Measurements from ENCODE around the gene TXNRD3. TPM values are rescaled to one million over a fixed set of nuclear protein-coding genes. Genes with fewer than 3 reads are reported as not detected.
"Not testable (repeated sequence)": the region's sequence is repeated elsewhere in the genome, so short reads cannot be mapped to it uniquely, and the experiment has no call there.

TXNRD3 gene
- total RNA-seq, 8 experiments from 2014 or later, result 3.7 to 17.7 (median 7.4) TPM

DNA sequence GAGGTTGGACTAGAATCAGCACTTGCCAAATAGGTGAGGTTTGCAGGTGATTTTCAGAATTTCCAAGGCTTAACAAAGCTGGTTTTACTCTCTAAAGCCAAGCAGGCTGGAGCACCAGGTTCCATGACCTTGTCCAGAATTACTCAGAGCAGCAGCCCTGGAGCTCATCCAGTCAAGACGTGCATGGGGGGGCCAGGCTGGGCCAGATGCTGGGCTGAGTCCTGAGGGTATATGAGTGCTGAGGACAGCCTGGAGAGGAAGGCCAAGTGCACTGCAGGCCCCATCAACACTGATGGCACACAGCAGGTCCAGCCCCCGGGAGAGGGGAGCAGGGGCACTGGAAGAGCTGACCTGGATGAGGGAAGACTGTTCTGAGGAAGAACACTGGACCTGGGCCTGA is 3.0 kb upstream of the TXNRD3 start:
- H3K4me3 ChIP-seq, result no peak overlapping the region
- WGBS, 10 experiments, result 25 to 100% (median 29%) methylated on average over 1 to 2 of the region's 2 CpGs; no CpG with 5 or more reads in 7 of the 10 experiments
- no peak for ATAC-seq (replicated peaks in 6 of 8)
- peaks cover 0 to 8% of the 10 kb centered on the region in 2 donors for H3K4me1 ChIP-seq (replicated peaks in 1 of 2)
- H3K27ac ChIP-seq, result no peak overlapping the region
- in situ Hi-C loops (cut with MboI; ENCODE audit: low pct_unique_long_range_greater_than_20kb in 2 of 9, low sequenced_read_pairs in 9 of 9, unreplicated experiment in 9 of 9), result no loop called here

GRCh38 chr3:126656371-126657134 is 1.6 kb upstream of the TXNRD3 start:
- Histone ChIP-seq H3K27ac (no peak overlapping the region), H3K4me1 (replicated peaks in 1 of 2) (peaks cover 0 to 8% of the 10 kb centered on the region in 2 donors), H3K4me3 (no peak overlapping the region)
- ATAC-seq (replicated peaks in 6 of 8), result no peak
- 40 to 100% (median 90%) methylated on average over 1 to 8 of the region's 8 CpGs; no CpG with 5 or more reads in 3 of the 10 experiments for WGBS, 10 experiments
- in situ Hi-C loops (cut with MboI; ENCODE audit: low pct_unique_long_range_greater_than_20kb in 2 of 9, low sequenced_read_pairs in 9 of 9, unreplicated experiment in 9 of 9), result no loop called here

- in situ Hi-C loops (cut with MboI; ENCODE audit: low pct_unique_long_range_greater_than_20kb in 2 of 9, low sequenced_read_pairs in 9 of 9, unreplicated experiment in 9 of 9), result no loop called here
- Histone ChIP-seq H3K4me1 (replicated peaks in 1 of 2) (peaks cover 0 to 8% of the 10 kb centered on the region in 2 donors), H3K27ac (no peak overlapping the region), H3K4me3 (no peak overlapping the region)
- ATAC-seq (replicated peaks in 6 of 8), result no peak
- WGBS, 10 experiments, result 52 to 100% (median 90%) methylated on average over 2 to 5 of the region's 11 CpGs; no CpG with 5 or more reads in 5 of the 10 experiments
Observed at GRCh38 chr3:126655887-126656286, 963 bp upstream of the TXNRD3 start.

- Histone ChIP-seq H3K4me1 (replicated peaks in 1 of 2) (peaks cover 0 to 8% of the 10 kb centered on the region in 2 donors), H3K27ac (no peak overlapping the region), H3K4me3 (no peak overlapping the region)
- ATAC-seq (replicated peaks in 6 of 8), result no peak
- WGBS, 10 experiments, result 29 to 97% (median 74%) methylated on average over 1 to 2 of the region's 2 CpGs; no CpG with 5 or more reads in 2 of the 10 experiments
- in situ Hi-C loops (cut with MboI; ENCODE audit: low pct_unique_long_range_greater_than_20kb in 2 of 9, low sequenced_read_pairs in 9 of 9, unreplicated experiment in 9 of 9), result no loop called here
Observed at GRCh38 chr3:126649556-126650092, 5.3 kb downstream of the TXNRD3 start.

GRCh38 chr3:126646674-126647073 is 8.2 kb downstream of the TXNRD3 start:
- 83 to 100% (median 100%) methylated on average over 1 of the region's 1 CpG; no CpG with 5 or more reads in 4 of the 10 experiments for WGBS, 10 experiments
- in situ Hi-C loops (cut with MboI; ENCODE audit: low pct_unique_long_range_greater_than_20kb in 2 of 9, low sequenced_read_pairs in 9 of 9, unreplicated experiment in 9 of 9), result no loop called here

DNA sequence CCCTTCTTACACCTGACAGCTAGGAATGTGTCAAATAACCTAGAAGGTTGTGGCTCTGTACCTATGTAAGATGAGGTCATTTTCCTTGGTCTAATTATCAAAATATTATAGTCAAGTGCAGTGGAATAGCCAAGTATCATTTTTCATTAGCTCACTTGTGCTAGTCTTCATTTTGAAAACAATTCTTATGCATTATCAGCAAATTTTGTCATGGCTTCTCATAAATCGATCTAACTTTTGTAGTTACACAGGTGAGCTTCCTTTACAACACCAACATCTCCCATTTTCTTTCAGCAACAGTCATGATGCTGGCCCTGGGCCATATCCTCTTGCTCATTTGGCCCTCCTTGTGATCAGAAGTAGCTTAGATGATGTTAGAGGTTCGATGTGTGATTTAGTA is 10.3 kb downstream of the TXNRD3 start:
- no peak overlapping the region for H3K4me3 ChIP-seq
- 86 to 100% (median 92%) methylated on average over 1 to 2 of the region's 2 CpGs; no CpG with 5 or more reads in 4 of the 10 experiments for WGBS, 10 experiments
- in situ Hi-C loops (cut with MboI; ENCODE audit: low pct_unique_long_range_greater_than_20kb in 2 of 9, low sequenced_read_pairs in 9 of 9, unreplicated experiment in 9 of 9), result no loop called here
- ATAC-seq (replicated peaks in 6 of 8), result no peak
- no peaks in the 10 kb centered on the region for H3K4me1 ChIP-seq (replicated peaks in 1 of 2)
- no peak overlapping the region for H3K27ac ChIP-seq

More at GRCh38 chr3:126646674-126647073, 8.2 kb downstream of the TXNRD3 start:
- no peak overlapping the region for H3K27ac ChIP-seq
- no peak for ATAC-seq (replicated peaks in 6 of 8)
- H3K4me3 ChIP-seq, result no peak overlapping the region
- H3K4me1 ChIP-seq (replicated peaks in 1 of 2), result no peaks in the 10 kb centered on the region

- ATAC-seq (replicated peaks in 6 of 8), result no peak
- in situ Hi-C loops (cut with MboI; ENCODE audit: low pct_unique_long_range_greater_than_20kb in 2 of 9, low sequenced_read_pairs in 9 of 9, unreplicated experiment in 9 of 9), result no loop called here
- Histone ChIP-seq H3K4me3 (no peak overlapping the region), H3K4me1 (replicated peaks in 1 of 2) (no peaks in the 10 kb centered on the region), H3K27ac (no peak overlapping the region)
- 83 to 100% (median 100%) methylated on average over 1 of the region's 1 CpG; no CpG with 5 or more reads in 3 of the 10 experiments for WGBS, 10 experiments
Observed at GRCh38 chr3:126638790-126639189, 16.1 kb downstream of the TXNRD3 start.

DNA sequence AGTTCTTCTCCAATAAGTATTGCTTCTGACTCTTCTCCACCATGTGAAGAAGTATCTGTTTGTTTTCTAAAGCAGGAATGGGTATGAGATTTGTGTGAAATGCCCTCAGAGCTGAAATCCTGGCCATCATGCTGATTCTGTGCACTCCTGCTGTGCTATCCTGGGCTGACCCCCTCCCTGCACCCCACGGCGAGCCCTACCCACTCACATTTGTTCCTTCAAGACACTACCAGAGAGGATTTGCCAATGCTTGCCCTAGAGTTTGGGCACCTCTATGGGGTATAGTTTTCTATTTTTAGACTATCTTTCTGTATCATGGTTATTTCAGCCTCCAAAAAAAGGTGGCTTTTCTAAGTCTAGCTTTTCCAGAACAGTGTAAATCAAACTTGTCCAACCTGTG is 18.5 kb downstream of the TXNRD3 start:
- H3K4me1 ChIP-seq (replicated peaks in 1 of 2), result no peaks in the 10 kb centered on the region
- no peak overlapping the region for H3K27ac ChIP-seq
- H3K4me3 ChIP-seq, result no peak overlapping the region
- WGBS, 10 experiments, result 40 to 100% (median 93%) methylated on average over 1 to 2 of the region's 2 CpGs; no CpG with 5 or more reads in 7 of the 10 experiments
- ATAC-seq (replicated peaks in 6 of 8), result no peak
- in situ Hi-C loops (cut with MboI; ENCODE audit: low pct_unique_long_range_greater_than_20kb in 2 of 9, low sequenced_read_pairs in 9 of 9, unreplicated experiment in 9 of 9), result no loop called here

DNA sequence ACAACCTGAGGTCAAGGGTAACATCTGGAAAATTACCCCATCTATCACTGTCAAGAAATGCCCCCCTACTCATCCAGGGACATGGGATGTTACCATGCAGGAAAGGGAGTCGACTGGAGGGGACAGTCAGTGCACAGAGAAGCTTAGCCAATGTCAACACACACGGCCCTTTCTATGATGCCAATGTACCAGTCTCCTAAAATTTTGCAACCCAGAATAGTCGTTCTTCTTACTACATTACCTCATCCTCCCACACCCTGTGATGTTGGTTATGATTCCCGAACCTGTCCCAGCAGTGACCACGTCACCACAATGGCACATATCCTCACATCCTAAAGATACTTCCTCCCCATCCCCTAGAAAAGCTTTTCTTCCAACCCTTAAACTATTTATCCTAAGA is 20.1 kb downstream of the TXNRD3 start:
- in situ Hi-C loops (cut with MboI; ENCODE audit: low pct_unique_long_range_greater_than_20kb in 2 of 9, low sequenced_read_pairs in 9 of 9, unreplicated experiment in 9 of 9), result no loop called here
- ATAC-seq (replicated peaks in 6 of 8), result no peak

DNA sequence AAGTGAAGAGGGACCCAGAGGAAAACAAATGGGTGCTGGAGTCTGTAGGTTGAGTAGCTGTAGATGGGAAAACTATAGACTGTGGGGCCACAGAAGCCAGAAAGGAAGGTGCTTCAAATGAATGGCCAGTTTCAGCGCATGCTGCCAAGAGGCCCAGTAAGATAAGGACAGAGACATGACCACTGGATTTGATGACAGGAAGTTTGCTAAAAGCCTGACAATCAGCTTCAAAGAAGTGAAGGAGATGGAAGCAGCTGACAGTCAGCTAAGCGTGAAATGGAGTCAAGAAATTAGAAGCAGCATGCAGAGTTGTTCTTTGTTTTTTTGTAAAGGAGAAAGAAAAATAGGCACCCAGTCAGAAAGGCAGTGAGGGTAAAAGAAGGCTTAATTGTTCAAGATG is 24.9 kb downstream of the TXNRD3 start:
- in situ Hi-C loops (cut with MboI; ENCODE audit: low pct_unique_long_range_greater_than_20kb in 2 of 9, low sequenced_read_pairs in 9 of 9, unreplicated experiment in 9 of 9), result no loop called here
- Histone ChIP-seq H3K4me3 (no peak overlapping the region), H3K27ac (no peak overlapping the region), H3K4me1 (replicated peaks in 1 of 2) (no peaks in the 10 kb centered on the region)
- ATAC-seq (replicated peaks in 6 of 8), result no peak
- 55 to 100% (median 95%) methylated on average over 1 to 2 of the region's 2 CpGs; no CpG with 5 or more reads in 1 of the 10 experiments for WGBS, 10 experiments

More for the DNA sequence above, 20.1 kb downstream of the TXNRD3 start:
- H3K4me3 ChIP-seq, result no peak overlapping the region
- H3K27ac ChIP-seq, result no peak overlapping the region
- 81 to 100% (median 90%) methylated on average over 2 to 5 of the region's 5 CpGs; no CpG with 5 or more reads in 2 of the 10 experiments for WGBS, 10 experiments
- H3K4me1 ChIP-seq (replicated peaks in 1 of 2), result no peaks in the 10 kb centered on the region

DNA sequence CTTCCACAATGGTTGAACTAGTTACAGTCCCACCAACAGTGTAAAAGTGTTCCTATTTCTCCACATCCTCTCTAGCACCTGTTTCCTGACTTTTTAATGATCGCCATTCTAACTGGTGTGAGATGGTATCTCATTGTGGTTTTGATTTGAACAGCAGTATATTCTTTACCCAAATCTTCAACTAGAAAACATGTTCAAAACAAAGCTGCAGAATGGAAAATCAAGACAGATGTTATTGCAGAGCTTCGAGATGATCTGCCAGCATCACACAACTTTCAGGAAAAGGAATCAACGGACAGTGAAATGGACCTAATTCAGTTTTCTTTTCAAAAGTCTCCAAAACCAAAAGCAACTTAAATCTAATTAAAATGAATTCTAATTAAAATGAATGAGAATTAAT is 29.2 kb downstream of the TXNRD3 start:
- H3K27ac ChIP-seq; H3K4me3 ChIP-seq; H3K4me1 ChIP-seq (replicated peaks in 1 of 2); in situ Hi-C loops (cut with MboI; ENCODE audit: low pct_unique_long_range_greater_than_20kb in 2 of 9, low sequenced_read_pairs in 9 of 9, unreplicated experiment in 9 of 9); ATAC-seq (replicated peaks in 6 of 8): not testable (repeated sequence)
- 86 to 100% (median 100%) methylated on average over 1 to 3 of the region's 3 CpGs for WGBS, 10 experiments

- no peak for ATAC-seq (replicated peaks in 6 of 8)
- in situ Hi-C loops (cut with MboI; ENCODE audit: low pct_unique_long_range_greater_than_20kb in 2 of 9, low sequenced_read_pairs in 9 of 9, unreplicated experiment in 9 of 9), result no loop called here
- no peak overlapping the region for H3K27ac ChIP-seq
- H3K4me1 ChIP-seq (replicated peaks in 1 of 2), result no peaks in the 10 kb centered on the region
- WGBS, 10 experiments, result 71 to 100% (median 100%) methylated on average over 1 of the region's 1 CpG; no CpG with 5 or more reads in 5 of the 10 experiments
- no peak overlapping the region for H3K4me3 ChIP-seq
Observed at GRCh38 chr3:126622694-126623093, 32.2 kb downstream of the TXNRD3 start.

DNA sequence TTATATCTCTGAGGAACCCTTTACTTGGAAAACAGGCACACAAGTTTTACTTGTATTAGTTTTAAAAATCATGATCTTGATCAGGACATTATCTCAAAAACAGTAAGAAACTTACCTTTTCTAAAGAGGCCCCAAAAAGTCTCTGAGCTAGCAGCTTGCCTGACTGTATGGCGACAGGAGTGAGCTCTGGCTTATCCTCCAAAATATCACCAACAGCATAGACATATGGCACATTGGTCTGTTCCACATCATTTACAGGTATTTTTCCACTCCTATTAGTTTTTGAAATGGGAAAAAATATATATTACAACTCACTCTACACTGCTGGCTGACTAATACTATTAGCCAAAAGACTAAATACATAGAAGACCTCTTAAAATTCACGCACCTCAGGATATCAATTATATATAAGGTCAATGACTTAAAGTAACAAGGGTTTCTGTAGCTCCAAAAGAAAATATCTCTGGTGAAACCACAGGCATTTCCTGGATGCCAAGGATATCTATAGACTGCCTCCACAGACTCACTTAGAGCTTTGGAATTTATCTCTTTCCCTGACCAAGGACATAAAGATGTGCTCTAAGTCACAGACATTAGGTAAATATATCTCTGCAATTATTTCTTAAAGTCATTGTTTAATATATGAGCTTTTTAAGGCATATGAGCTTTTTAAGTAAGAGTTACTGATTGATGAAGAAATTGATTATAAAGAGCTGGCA is 33.1 kb downstream of the TXNRD3 start:
- H3K27ac ChIP-seq, result no peak overlapping the region
- no peak overlapping the region for H3K4me3 ChIP-seq
- in situ Hi-C loops (cut with MboI; ENCODE audit: low pct_unique_long_range_greater_than_20kb in 2 of 9, low sequenced_read_pairs in 9 of 9, unreplicated experiment in 9 of 9), result no loop called here
- H3K4me1 ChIP-seq (replicated peaks in 1 of 2), result no peaks in the 10 kb centered on the region
- 0 to 100% (median 83%) methylated on average over 1 to 2 of the region's 2 CpGs; no CpG with 5 or more reads in 1 of the 10 experiments for WGBS, 10 experiments
- no peak for ATAC-seq (replicated peaks in 6 of 8)
